ENCODE results near the gene GALNT14.

Gene GALNT14

DNA sequence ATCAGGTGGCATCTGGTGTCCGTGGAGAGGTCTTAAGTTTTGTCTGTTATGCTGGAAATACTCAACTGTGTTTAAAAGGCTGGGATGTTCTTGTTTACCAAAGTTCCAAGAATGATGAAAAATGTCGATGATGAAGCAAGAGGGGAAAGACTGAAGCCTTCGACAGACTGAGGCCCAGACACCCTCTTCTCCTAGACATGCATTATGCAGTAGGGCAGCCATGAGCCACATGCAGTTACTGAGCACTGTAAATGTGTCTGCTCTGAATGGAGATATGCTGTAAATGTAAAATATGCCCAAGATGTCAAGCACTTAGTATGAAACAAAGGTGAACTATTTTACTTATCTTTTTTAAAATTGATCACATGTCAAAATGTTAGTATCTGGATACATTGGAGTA lies 163.1 kb downstream of the GALNT14 start:
- TF ChIP-seq EZH2 (IDR thresholded peaks at IDR 0.05; ENCODE audit: borderline replicate concordance, low read depth, low read length, severe bottlenecking), result no peak
- TF ChIP-seq, protein P1, sequence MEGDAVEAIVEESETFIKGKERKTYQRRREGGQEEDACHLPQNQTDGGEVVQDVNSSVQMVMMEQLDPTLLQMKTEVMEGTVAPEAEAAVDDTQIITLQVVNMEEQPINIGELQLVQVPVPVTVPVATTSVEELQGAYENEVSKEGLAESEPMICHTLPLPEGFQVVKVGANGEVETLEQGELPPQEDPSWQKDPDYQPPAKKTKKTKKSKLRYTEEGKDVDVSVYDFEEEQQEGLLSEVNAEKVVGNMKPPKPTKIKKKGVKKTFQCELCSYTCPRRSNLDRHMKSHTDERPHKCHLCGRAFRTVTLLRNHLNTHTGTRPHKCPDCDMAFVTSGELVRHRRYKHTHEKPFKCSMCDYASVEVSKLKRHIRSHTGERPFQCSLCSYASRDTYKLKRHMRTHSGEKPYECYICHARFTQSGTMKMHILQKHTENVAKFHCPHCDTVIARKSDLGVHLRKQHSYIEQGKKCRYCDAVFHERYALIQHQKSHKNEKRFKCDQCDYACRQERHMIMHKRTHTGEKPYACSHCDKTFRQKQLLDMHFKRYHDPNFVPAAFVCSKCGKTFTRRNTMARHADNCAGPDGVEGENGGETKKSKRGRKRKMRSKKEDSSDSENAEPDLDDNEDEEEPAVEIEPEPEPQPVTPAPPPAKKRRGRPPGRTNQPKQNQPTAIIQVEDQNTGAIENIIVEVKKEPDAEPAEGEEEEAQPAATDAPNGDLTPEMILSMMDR (IDR thresholded peaks at IDR 0.05; ENCODE audit: borderline replicate concordance, extremely low read depth, low read length, poor library complexity, severe bottlenecking), result no peak
- Histone ChIP-seq H3K4me2 (ENCODE audit: insufficient read depth, low read length) (no peak overlapping the region), H3K27ac (ENCODE audit: low read length) (no peak overlapping the region), H3K4me3 (ENCODE audit: low read depth in 1 of 2, low read length in 2 of 2) (no peak overlapping the region), H3K4me1 (ENCODE audit: insufficient read depth, low read length) (no peaks in the 10 kb centered on the region), H2AFZ (ENCODE audit: low read depth, low read length) (no peak overlapping the region), H3K36me3 (ENCODE audit: insufficient read depth, low read length) (no peaks in the 10 kb centered on the region), H3K9ac (ENCODE audit: low read depth, low read length) (no peak overlapping the region), H3K79me2 (ENCODE audit: insufficient read depth, low read length) (no peaks in the 10 kb centered on the region), H3K27me3 (ENCODE audit: insufficient read depth, low read length, poor library complexity) (peaks cover 12% of the 10 kb centered on the region), H3K9me3 (ENCODE audit: insufficient read depth, low read length, severe bottlenecking) (no peaks in the 10 kb centered on the region), H4K20me1 (ENCODE audit: insufficient read depth, low read length) (no peaks in the 10 kb centered on the region)
- DNase-seq (no peak), ATAC-seq (ENCODE audit: insufficient read depth, low read depth) (no peak)

DNA sequence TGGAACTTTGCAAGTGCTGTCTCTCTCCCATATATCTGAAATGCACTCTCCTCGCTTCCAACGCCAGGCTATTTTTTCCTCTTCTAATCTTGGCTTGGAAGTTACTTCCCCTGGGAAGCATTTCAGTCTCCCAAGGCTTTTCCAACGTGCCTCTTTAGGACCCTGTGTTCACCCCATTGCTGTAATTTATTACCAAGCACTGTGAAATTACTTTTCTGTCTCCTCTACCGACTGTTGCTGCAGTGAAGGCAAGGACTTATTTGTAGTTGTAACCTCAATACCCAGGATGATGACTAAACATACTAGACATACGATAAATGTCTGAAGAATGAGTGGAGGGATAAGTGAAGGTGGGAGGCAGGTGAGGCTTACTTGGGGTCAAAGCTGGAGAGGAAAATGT lies 163.7 kb downstream of the GALNT14 start:
- H3K4me3 ChIP-seq (ENCODE audit: low read depth in 1 of 2, low read length in 2 of 2), result no peak overlapping the region
- no peak overlapping the region for H3K4me2 ChIP-seq (ENCODE audit: insufficient read depth, low read length)
- no peak overlapping the region for H3K9ac ChIP-seq (ENCODE audit: low read depth, low read length)
- H3K36me3 ChIP-seq (ENCODE audit: insufficient read depth, low read length), result no peaks in the 10 kb centered on the region
- H2AFZ ChIP-seq (ENCODE audit: low read depth, low read length), result no peak overlapping the region
- H3K4me1 ChIP-seq (ENCODE audit: insufficient read depth, low read length), result no peaks in the 10 kb centered on the region
- H3K79me2 ChIP-seq (ENCODE audit: insufficient read depth, low read length), result no peaks in the 10 kb centered on the region
- no peaks in the 10 kb centered on the region for H3K9me3 ChIP-seq (ENCODE audit: insufficient read depth, low read length, severe bottlenecking)
- TF ChIP-seq, protein P1 (IDR thresholded peaks at IDR 0.05; ENCODE audit: borderline replicate concordance, extremely low read depth, low read length, poor library complexity, severe bottlenecking), result no peak
- no peak for TF ChIP-seq EZH2 (IDR thresholded peaks at IDR 0.05; ENCODE audit: borderline replicate concordance, low read depth, low read length, severe bottlenecking)
- ATAC-seq (ENCODE audit: insufficient read depth, low read depth) (no peak), DNase-seq (no peak)
- H4K20me1 ChIP-seq (ENCODE audit: insufficient read depth, low read length), result no peaks in the 10 kb centered on the region
- H3K27me3 ChIP-seq (ENCODE audit: insufficient read depth, low read length, poor library complexity), result peaks cover 12% of the 10 kb centered on the region
- no peak overlapping the region for H3K27ac ChIP-seq (ENCODE audit: low read length)

DNA sequence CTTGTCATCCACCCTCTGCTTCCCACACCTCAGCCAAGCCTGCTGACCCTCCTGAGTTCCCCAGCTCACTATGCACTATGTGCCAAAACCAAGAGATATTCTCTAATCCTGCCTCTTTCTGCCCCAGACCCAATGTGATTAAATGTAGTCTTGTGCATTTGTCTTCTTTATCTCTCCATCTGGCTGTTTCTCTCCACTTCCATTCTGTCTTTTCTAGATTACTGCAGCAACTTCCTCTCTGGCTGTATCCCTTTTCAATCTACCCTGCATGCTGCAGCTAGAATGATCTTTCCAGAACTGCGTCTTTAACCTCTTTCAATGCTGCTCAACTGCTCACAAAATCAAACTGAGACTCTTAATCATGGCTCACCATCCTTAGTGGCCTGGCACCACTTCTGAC lies 164.1 kb downstream of the GALNT14 start:
- Histone ChIP-seq H3K9ac (ENCODE audit: low read depth, low read length) (no peak overlapping the region), H3K9me3 (ENCODE audit: insufficient read depth, low read length, severe bottlenecking) (no peaks in the 10 kb centered on the region), H4K20me1 (ENCODE audit: insufficient read depth, low read length) (no peaks in the 10 kb centered on the region), H3K27me3 (ENCODE audit: insufficient read depth, low read length, poor library complexity) (peaks cover 12% of the 10 kb centered on the region), H3K4me2 (ENCODE audit: insufficient read depth, low read length) (no peak overlapping the region), H3K4me1 (ENCODE audit: insufficient read depth, low read length) (no peaks in the 10 kb centered on the region), H3K36me3 (ENCODE audit: insufficient read depth, low read length) (no peaks in the 10 kb centered on the region), H3K27ac (ENCODE audit: low read length) (no peak overlapping the region), H3K4me3 (ENCODE audit: low read depth in 1 of 2, low read length in 2 of 2) (no peak overlapping the region), H2AFZ (ENCODE audit: low read depth, low read length) (no peak overlapping the region), H3K79me2 (ENCODE audit: insufficient read depth, low read length) (no peaks in the 10 kb centered on the region)
- ATAC-seq (ENCODE audit: insufficient read depth, low read depth) (no peak), DNase-seq (no peak)
- TF ChIP-seq EZH2 (IDR thresholded peaks at IDR 0.05; ENCODE audit: borderline replicate concordance, low read depth, low read length, severe bottlenecking), result no peak
- TF ChIP-seq, protein P1 (IDR thresholded peaks at IDR 0.05; ENCODE audit: borderline replicate concordance, extremely low read depth, low read length, poor library complexity, severe bottlenecking), result no peak
